ENCODE results near the gene SLC8A1. TPM values are rescaled to one million over a fixed set of nuclear protein-coding genes. Genes with fewer than 3 reads are reported as not detected.

Gene SLC8A1
- total RNA-seq, 4 donors from 2014 or later = 22.8 to 65.5 (median 42.0) TPM

GRCh38 chr2:40249577-40249976 lies 202.3 kb downstream of the SLC8A1 start:
- TF ChIP-seq, protein P1, sequence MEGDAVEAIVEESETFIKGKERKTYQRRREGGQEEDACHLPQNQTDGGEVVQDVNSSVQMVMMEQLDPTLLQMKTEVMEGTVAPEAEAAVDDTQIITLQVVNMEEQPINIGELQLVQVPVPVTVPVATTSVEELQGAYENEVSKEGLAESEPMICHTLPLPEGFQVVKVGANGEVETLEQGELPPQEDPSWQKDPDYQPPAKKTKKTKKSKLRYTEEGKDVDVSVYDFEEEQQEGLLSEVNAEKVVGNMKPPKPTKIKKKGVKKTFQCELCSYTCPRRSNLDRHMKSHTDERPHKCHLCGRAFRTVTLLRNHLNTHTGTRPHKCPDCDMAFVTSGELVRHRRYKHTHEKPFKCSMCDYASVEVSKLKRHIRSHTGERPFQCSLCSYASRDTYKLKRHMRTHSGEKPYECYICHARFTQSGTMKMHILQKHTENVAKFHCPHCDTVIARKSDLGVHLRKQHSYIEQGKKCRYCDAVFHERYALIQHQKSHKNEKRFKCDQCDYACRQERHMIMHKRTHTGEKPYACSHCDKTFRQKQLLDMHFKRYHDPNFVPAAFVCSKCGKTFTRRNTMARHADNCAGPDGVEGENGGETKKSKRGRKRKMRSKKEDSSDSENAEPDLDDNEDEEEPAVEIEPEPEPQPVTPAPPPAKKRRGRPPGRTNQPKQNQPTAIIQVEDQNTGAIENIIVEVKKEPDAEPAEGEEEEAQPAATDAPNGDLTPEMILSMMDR (IDR thresholded peaks at IDR 0.05) = no peak
- TF ChIP-seq POLR2A (IDR thresholded peaks at IDR 0.05) = no peak
- TF ChIP-seq POLR2AphosphoS5 (IDR thresholded peaks at IDR 0.05) = no peak
- Histone ChIP-seq H3K4me1 (peaks cover 0 to 21% (median 2%) of the 10 kb centered on the region in 4 donors), H3K4me3 (no peak overlapping the region), H3K27ac (no peak overlapping the region), H3K27me3 (no peaks in the 10 kb centered on the region), H3K9me3 (no peaks in the 10 kb centered on the region), H3K36me3 (no peaks in the 10 kb centered on the region)
- intact Hi-C loops (cut with DNase I; ENCODE audit: low total_unique reads) = no loop called here
- DNase-seq = no peak
- WGBS, 2 donors (ENCODE audit: low coverage in 1 of 2) = 50 to 67% methylated on average over 2 of the region's 2 CpGs
- in situ Hi-C loops (cut with MboI; ENCODE audit: low pct_ligation_motif_present in 1 of 4, low pct_unique_long_range_greater_than_20kb in 1 of 4, low sequenced_read_pairs in 3 of 4) = no loop called here

GRCh38 chr2:40248294-40248693 lies 203.6 kb downstream of the SLC8A1 start:
- no peak overlapping the region for H3K27ac ChIP-seq
- TF ChIP-seq EP300 (IDR thresholded peaks at IDR 0.05; ENCODE audit: low read depth) (no peak), POLR2AphosphoS5 (IDR thresholded peaks at IDR 0.05) (no peak), POLR2A (IDR thresholded peaks at IDR 0.05) (no peak)
- TF ChIP-seq, protein P1 (IDR thresholded peaks at IDR 0.05) = no peak
- no peaks in the 10 kb centered on the region for H3K27me3 ChIP-seq
- WGBS, 2 donors (ENCODE audit: low coverage in 1 of 2) = 30% methylated on average over 1 of the region's 1 CpG; no CpG with 5 or more reads in 1 of the 2 donors
- H3K9me3 ChIP-seq = no peaks in the 10 kb centered on the region
- intact Hi-C loops (cut with DNase I; ENCODE audit: low total_unique reads) (no loop called here), in situ Hi-C loops (cut with MboI; ENCODE audit: low pct_ligation_motif_present in 1 of 4, low pct_unique_long_range_greater_than_20kb in 1 of 4, low sequenced_read_pairs in 3 of 4) (no loop called here)
- H3K36me3 ChIP-seq = no peaks in the 10 kb centered on the region
- no peak for DNase-seq
- H3K4me3 ChIP-seq = no peak overlapping the region
- H3K4me1 ChIP-seq = peaks cover 3 to 33% (median 8%) of the 10 kb centered on the region in 4 donors

DNA sequence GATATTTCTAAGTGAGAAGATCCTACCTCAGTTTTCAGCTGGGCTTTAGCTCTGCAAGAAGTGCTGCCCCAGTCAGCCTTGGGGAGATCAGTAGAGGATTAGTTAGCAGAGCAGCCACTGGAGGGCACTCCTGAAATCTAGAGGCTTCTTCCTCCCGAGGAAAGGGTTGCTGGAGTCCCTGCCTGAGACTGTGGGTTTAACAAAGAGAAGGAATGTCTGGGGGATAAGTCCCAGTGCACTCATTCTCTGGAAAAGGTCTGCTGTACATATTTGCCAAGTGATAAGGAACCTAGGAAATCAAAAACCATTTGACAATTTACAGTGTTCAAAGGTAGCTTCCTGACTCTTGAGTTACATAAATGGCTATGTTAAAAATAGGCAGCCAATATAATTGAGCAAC lies 207.2 kb downstream of the SLC8A1 start:
- peak; percentile 55 for DNase-seq
- peaks cover 6 to 31% (median 10%) of the 10 kb centered on the region in 4 donors for H3K4me1 ChIP-seq
- TF ChIP-seq, protein P1 (IDR thresholded peaks at IDR 0.05) = peak; percentile 21 to 43 (median 25)
- TF ChIP-seq POLR2AphosphoS5 (IDR thresholded peaks at IDR 0.05) = no peak
- in situ Hi-C loops (cut with MboI; ENCODE audit: low pct_ligation_motif_present in 1 of 4, low pct_unique_long_range_greater_than_20kb in 1 of 4, low sequenced_read_pairs in 3 of 4) = no loop called here
- no peaks in the 10 kb centered on the region for H3K36me3 ChIP-seq
- H3K9me3 ChIP-seq = no peaks in the 10 kb centered on the region
- 6% methylated on average over 1 of the region's 1 CpG; no CpG with 5 or more reads in 1 of the 2 donors for WGBS, 2 donors (ENCODE audit: low coverage in 1 of 2)
- H3K27me3 ChIP-seq = no peaks in the 10 kb centered on the region
- H3K27ac ChIP-seq = peak overlapping the region; percentile 5 to 51 (median 30)
- intact Hi-C loops (cut with DNase I; ENCODE audit: low total_unique reads) = no loop called here
- H3K4me3 ChIP-seq = no peak overlapping the region

DNA sequence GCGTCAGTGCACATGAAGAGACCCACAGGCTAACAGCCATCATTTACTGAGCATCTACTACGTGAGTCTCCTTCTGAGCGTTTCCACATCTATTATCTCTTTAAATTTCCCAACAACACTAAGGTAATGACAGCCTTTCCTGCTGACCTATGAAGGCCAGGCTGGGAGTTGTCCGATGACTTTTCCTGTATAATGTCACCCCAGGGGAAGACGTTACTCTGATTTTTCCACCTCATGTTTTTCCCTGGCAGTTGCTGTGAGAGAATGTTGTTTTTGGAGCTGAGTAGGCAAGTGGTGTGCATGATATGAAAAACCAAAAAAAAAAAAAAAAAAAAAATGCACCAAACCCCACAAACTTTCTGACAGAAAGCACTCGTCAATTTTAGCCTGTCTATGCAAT lies 207.6 kb downstream of the SLC8A1 start:
- intact Hi-C loops (cut with DNase I; ENCODE audit: low total_unique reads) (no loop called here), in situ Hi-C loops (cut with MboI; ENCODE audit: low pct_ligation_motif_present in 1 of 4, low pct_unique_long_range_greater_than_20kb in 1 of 4, low sequenced_read_pairs in 3 of 4) (no loop called here)
- 51 to 60% methylated on average over 3 to 6 of the region's 6 CpGs for WGBS, 2 donors (ENCODE audit: low coverage in 1 of 2)
- peaks cover 6 to 31% (median 10%) of the 10 kb centered on the region in 4 donors for H3K4me1 ChIP-seq
- no peaks in the 10 kb centered on the region for H3K36me3 ChIP-seq
- H3K9me3 ChIP-seq = no peaks in the 10 kb centered on the region
- no peak for DNase-seq
- H3K27ac ChIP-seq = peak overlapping the region; percentile 5 to 51 (median 46)
- no peaks in the 10 kb centered on the region for H3K27me3 ChIP-seq
- H3K4me3 ChIP-seq = no peak overlapping the region
- TF ChIP-seq POLR2AphosphoS5 (IDR thresholded peaks at IDR 0.05) = no peak
- TF ChIP-seq, protein P1 (IDR thresholded peaks at IDR 0.05) = no peak
- no peak for TF ChIP-seq POLR2A (IDR thresholded peaks at IDR 0.05)
- no peak for TF ChIP-seq EP300 (IDR thresholded peaks at IDR 0.05; ENCODE audit: low read depth)
